Activated B cell treated with CpG ODN at 0.5 μM for 24 hours (primary cell): ENCODE measurements around the gene DNMBP. TPM values are rescaled to one million over a fixed set of nuclear protein-coding genes. Genes with fewer than 3 reads are reported as not detected.

Source experiments
- ATAC-seq: fragments of 200-7000 bp; cut with Tn5 transposase; one replicate; pipeline ENCODE4 v1.10.0; 2021; ENCODE audit warnings: low read depth, mild to moderate bottlenecking, moderate library complexity
- CTCF ChIA-PET: fragments of 350-600 bp; sonication (Branson Sonifier 250); formaldehyde crosslinking; loops from one replicate; lab custom pipeline; 2021; ENCODE audit warnings: antibody characterized with exemption; lab: Charles Lee
- POLR2A ChIA-PET: fragments of 350-600 bp; sonication (Branson Sonifier 250); formaldehyde crosslinking; loops from one replicate; lab custom pipeline; 2021; ENCODE audit warnings: antibody characterized with exemption; lab: Charles Lee
- DNase-seq: peaks from one replicate; pipeline ENCODE4 v3.0.0; 2022
- H3K27ac Mint-ChIP-seq: one replicate; pipeline ENCODE4 v1.8.0; 2020; ENCODE audit warnings: mixed read lengths
- H3K27me3 Mint-ChIP-seq: one replicate; pipeline ENCODE4 v1.8.0; 2021; ENCODE audit warnings: mixed read lengths
- H3K36me3 Mint-ChIP-seq: one replicate; pipeline ENCODE4 v1.8.0; 2021; ENCODE audit warnings: low read depth, mixed read lengths
- H3K4me1 Mint-ChIP-seq: one replicate; pipeline ENCODE4 v1.8.0; 2021; ENCODE audit warnings: mixed read lengths
- H3K4me3 Mint-ChIP-seq: one replicate; pipeline ENCODE4 v1.8.0; 2020; ENCODE audit warnings: mild to moderate bottlenecking, mixed read lengths
- H3K9me3 Mint-ChIP-seq: one replicate; pipeline ENCODE4 v1.8.0; 2020; ENCODE audit warnings: mixed read lengths
- intact Hi-C: fragments of 100-400 bp; cut with micrococcal nuclease; formaldehyde crosslinking; loops from one replicate; pipeline ENCODE4 v1.15.1; 2024
- total RNA-seq: library from RNA; stranded (reverse); gene quantifications from 2 replicates; pipeline ENCODE4 v1.2.3, GENCODE V29; 2022
- TF ChIP-seq, protein P1 (sequence below): fragments of 200-600 bp; IDR thresholded peaks from one replicate; pipeline ENCODE4 v1.8.0; 2022; ENCODE audit warnings: antibody characterized with exemption, mild to moderate bottlenecking

Gene DNMBP
- total RNA-seq, 1 donor from 2014 or later = 13.1 TPM

DNA sequence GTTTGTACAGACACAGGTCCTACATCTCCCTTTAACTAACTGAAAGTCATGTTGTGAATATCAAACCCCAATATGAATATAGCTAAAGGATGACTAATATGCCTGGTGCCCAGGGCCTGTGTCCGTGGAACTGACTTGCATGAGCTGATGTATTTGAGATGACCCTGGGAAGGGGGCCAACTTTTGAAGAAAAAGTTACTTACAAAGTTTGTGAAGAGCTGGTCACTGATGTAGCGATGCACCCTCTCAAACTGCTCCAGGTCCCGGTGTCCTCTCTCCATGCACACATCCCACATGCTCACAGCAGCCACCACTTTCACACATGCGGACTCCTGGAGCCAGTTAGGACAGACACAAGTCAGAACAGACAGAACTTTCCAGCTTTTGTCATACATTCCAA is 121.1 kb downstream of the DNMBP start:
- Mint-ChIP-seq H3K4me1 (no peaks in the 10 kb centered on the region), H3K27me3 (no peaks in the 10 kb centered on the region), H3K4me3 (no peak overlapping the region), H3K27ac (no peak overlapping the region), H3K36me3 (peaks cover 65% of the 10 kb centered on the region), H3K9me3 (no peaks in the 10 kb centered on the region)
- TF ChIP-seq, protein P1, sequence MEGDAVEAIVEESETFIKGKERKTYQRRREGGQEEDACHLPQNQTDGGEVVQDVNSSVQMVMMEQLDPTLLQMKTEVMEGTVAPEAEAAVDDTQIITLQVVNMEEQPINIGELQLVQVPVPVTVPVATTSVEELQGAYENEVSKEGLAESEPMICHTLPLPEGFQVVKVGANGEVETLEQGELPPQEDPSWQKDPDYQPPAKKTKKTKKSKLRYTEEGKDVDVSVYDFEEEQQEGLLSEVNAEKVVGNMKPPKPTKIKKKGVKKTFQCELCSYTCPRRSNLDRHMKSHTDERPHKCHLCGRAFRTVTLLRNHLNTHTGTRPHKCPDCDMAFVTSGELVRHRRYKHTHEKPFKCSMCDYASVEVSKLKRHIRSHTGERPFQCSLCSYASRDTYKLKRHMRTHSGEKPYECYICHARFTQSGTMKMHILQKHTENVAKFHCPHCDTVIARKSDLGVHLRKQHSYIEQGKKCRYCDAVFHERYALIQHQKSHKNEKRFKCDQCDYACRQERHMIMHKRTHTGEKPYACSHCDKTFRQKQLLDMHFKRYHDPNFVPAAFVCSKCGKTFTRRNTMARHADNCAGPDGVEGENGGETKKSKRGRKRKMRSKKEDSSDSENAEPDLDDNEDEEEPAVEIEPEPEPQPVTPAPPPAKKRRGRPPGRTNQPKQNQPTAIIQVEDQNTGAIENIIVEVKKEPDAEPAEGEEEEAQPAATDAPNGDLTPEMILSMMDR = no peak
- no peak for ATAC-seq
- ChIA-PET CTCF (interaction anchor here (1.1 kb wide), 2 partner anchors 43 to 157 kb away, joined by 3 to 4 read pairs; no protein-coding TSS in a partner anchor), POLR2A (interaction anchor here (0.7 kb wide), 1 partner anchor 121 kb away, joined by 3 read pairs; the partner anchor contains the start of gene DNMBP)
- intact Hi-C loops = no loop called here
- DNase-seq = no peak

DNA sequence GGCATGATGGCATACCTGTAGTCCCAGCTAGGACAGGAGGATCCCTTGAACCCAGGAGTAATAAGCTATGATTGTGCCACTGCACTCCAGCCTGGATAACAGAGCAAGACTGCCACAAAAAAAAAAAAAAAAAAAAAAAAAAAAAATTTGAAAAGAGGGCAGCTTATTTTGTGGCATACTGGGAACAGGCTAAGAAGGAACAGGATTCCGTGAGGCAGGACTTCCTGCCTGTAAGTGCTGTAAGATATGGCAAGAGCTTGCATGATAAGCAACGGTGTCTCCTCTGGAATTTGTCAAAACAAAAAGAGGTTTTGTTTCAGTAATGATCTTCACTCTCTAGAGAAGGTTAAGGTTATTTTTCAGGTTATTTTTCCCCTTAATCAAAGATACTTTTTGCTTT is 126.2 kb downstream of the DNMBP start:
- H3K4me1 Mint-ChIP-seq = no peaks in the 10 kb centered on the region
- H3K9me3 Mint-ChIP-seq = no peaks in the 10 kb centered on the region
- H3K27me3 Mint-ChIP-seq = no peaks in the 10 kb centered on the region
- peaks cover 91% of the 10 kb centered on the region for H3K36me3 Mint-ChIP-seq
- intact Hi-C loops = no loop called here
- ATAC-seq (no peak), DNase-seq (no peak)
- TF ChIP-seq, protein P1 = no peak
- ChIA-PET POLR2A (no interaction called here), CTCF (interaction anchor here (1.3 to 1.6 kb wide), 2 partner anchors 126 to 162 kb away, joined by 4 to 5 read pairs; partner anchors contain the start of gene DNMBP)
- no peak overlapping the region for H3K27ac Mint-ChIP-seq
- no peak overlapping the region for H3K4me3 Mint-ChIP-seq

DNA sequence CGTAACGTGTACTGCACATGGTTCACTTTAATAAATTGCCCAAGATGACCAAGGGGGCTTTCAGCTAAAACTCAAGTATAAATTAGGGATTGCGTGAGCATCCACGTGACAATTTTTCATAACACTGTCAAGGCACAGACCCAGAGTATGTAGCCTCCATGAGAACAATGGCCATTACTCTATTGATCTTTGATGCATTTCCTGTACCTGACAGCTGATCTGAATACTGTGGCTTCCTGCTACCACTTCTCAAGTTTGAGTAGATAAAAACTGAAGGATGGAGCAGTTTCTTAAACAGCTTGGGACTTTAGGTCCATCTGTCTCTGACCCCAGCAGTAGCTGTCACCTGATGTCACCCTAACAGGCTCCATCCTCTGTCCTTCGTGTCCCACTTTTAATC is 128.4 kb downstream of the DNMBP start:
- no peaks in the 10 kb centered on the region for H3K4me1 Mint-ChIP-seq
- DNase-seq = no peak
- no peaks in the 10 kb centered on the region for H3K27me3 Mint-ChIP-seq
- ChIA-PET POLR2A (no interaction called here), CTCF (no interaction called here)
- intact Hi-C loops = no loop called here
- H3K36me3 Mint-ChIP-seq = peaks cover 93% of the 10 kb centered on the region
- H3K9me3 Mint-ChIP-seq = no peaks in the 10 kb centered on the region
- no peak overlapping the region for H3K4me3 Mint-ChIP-seq
- H3K27ac Mint-ChIP-seq = no peak overlapping the region
- ATAC-seq = no peak
- TF ChIP-seq, protein P1 = no peak

DNA sequence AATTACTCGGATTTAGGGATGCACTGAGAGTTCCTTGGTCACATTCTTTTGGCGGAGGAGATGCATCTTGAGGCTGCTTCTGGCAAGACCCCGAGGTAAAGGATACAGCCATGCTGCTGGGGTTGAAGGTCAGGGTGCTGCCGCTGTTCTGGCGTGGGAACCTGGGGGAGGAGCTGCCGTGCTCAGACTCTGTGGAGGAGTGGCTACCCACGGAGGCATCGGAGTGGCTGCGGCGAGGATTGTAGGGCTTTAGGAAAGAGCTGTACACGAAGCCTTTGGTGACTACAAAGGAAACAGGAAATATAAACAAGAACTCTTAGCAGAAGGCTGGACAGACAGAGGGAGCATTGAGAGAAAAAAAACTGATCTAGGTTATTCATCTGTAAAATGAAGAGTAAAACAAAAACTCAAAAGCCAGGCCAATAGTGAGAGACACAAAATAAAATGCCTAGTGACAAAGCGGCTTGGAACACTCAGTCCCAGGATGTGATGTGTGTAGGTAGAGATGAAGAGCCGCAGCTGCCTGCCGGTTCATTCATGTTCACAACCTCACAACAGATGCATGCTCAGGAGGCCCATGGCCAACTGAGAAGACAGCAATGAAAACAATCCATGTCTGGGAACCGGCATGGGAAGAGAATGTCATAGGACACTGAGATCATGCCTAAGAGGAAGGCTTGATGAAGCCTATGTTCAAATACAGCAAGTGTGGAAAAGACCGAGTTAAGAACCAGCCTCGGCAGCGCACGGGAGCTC is 129.5 kb downstream of the DNMBP start:
- no peak for ATAC-seq
- intact Hi-C loops = no loop called here
- H3K36me3 Mint-ChIP-seq = peaks cover 94% of the 10 kb centered on the region
- CTCF ChIA-PET = no interaction called here
- TF ChIP-seq, protein P1 = no peak
- POLR2A ChIA-PET = interaction anchor here (0.6 kb wide), 1 partner anchor 41 kb away, joined by 6 read pairs; no protein-coding TSS in a partner anchor
- no peak overlapping the region for H3K27ac Mint-ChIP-seq
- no peaks in the 10 kb centered on the region for H3K9me3 Mint-ChIP-seq
- H3K4me1 Mint-ChIP-seq = no peaks in the 10 kb centered on the region
- no peaks in the 10 kb centered on the region for H3K27me3 Mint-ChIP-seq
- DNase-seq = no peak
- H3K4me3 Mint-ChIP-seq = no peak overlapping the region

DNA sequence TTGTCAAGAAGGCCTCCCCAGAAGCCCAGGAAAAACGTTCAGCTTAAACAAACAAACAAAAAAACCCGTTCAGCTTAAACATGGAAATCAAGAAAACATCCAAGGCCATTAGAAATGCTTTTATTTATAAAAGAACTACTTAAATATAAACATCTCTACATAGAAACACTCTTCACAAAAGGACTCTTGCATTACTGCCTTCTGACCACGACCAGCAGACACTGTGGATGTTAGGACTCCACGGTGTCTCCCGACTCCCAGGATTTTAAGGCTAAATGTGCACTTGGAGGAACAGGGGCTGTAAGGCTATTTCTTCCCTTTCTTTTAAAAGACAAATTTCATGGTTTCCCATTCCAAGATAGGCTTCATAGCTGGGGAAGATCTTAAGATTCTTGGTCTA is 134.3 kb downstream of the DNMBP start:
- intact Hi-C loops = no loop called here
- Mint-ChIP-seq H3K4me1 (no peaks in the 10 kb centered on the region), H3K27ac (no peak overlapping the region), H3K9me3 (no peaks in the 10 kb centered on the region), H3K4me3 (no peak overlapping the region), H3K27me3 (no peaks in the 10 kb centered on the region), H3K36me3 (peaks cover 50% of the 10 kb centered on the region)
- no peak for DNase-seq
- ChIA-PET CTCF (no interaction called here), POLR2A (no interaction called here)
- ATAC-seq = no peak
- TF ChIP-seq, protein P1 = no peak
